ENCODE data around the gene KBTBD4.

- TF ChIP-seq CTCF (IDR thresholded peaks at IDR 0.05; ENCODE audit: poor library complexity, severe bottlenecking) = no peak
- no peak for TF ChIP-seq SMC3 (conservative IDR thresholded peaks at IDR 0.05; ENCODE audit: poor library complexity)
- TF ChIP-seq TAF1 (IDR thresholded peaks at IDR 0.05; ENCODE audit: low read depth) = no peak
- no peak for TF ChIP-seq REST (IDR thresholded peaks at IDR 0.05; ENCODE audit: borderline replicate concordance)
- no peak for TF ChIP-seq POLR2AphosphoS5 (IDR thresholded peaks at IDR 0.05)
- no peak for TF ChIP-seq EP300 (conservative IDR thresholded peaks at IDR 0.05; ENCODE audit: poor library complexity, severe bottlenecking)
- no peak for TF ChIP-seq EZH2 (IDR thresholded peaks at IDR 0.05; ENCODE audit: borderline replicate concordance, insufficient read depth, low read length, poor library complexity, severe bottlenecking)
- no peak for TF ChIP-seq RAD21 (conservative IDR thresholded peaks at IDR 0.05)
- TF ChIP-seq MXI1 (conservative IDR thresholded peaks at IDR 0.05; ENCODE audit: poor library complexity, severe bottlenecking) = no peak
Measured at GRCh38 chr11:47560426-47560825, 18.3 kb downstream of the KBTBD4 start.
